Stimulated activated CD4-positive, alpha-beta T cell treated with anti-CD3 and anti-CD28 coated beads, Interleukin-2, amount 100 ng/mL, for 24 hours (primary cell): ENCODE measurements around the gene HERC5.

Experiments used
- DNase-seq, 2 donors: peaks; one replicate each; pipeline ENCODE4 v3.0.0-alpha.2; 2020

The HERC5 gene

GRCh38 chr4:88448889-88449288 is 8.0 kb upstream of the HERC5 start:
- no peak for DNase-seq

DNA sequence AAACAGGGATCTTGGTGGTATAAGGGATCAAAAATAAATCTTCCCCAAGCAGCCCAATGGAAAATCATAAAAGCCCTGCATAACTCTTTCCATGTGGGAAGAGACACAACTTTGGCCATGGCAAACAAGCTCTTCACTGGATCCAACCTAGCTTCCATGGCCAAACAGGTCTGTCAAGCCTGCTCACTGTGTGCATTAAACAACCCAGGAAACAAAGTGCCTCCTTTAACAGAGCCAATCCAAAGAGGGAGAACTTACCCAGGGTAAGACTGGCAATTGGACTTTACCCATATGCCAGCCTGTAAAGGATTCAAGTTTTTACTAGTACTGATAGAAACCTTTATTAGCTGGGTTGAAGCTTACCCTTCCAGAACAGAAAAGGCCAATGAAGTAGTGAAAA is 7.6 kb upstream of the HERC5 start:
- DNase-seq, result no peak

- DNase-seq, result no peak
Observed at GRCh38 chr4:88451205-88451604, 5.7 kb upstream of the HERC5 start.

DNA sequence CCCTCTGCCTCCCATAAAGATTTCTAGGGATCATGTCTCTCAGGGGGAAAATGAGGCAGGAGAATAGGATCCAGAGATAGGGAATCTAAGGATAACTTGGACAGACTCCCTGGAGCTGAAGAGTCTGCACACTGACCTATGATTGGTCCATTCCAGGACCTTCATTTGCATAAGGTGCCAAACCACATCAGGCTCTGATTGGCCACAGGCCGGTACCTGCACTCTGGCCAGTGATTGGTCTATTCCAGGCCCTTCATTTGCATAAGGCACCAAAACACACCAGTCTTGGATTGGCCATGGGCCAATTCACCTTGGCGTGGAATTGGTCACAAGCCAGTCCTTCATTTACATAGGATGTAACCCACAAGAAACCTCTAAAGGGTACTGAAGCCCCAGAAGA is 4.0 kb upstream of the HERC5 start:
- DNase-seq, result no peak

- DNase-seq, result peak; percentile 47 to 50
Observed at GRCh38 chr4:88457307-88458103, 586 bp downstream of the HERC5 start.

- DNase-seq, result no peak
Observed at GRCh38 chr4:88458104-88458740, 1.3 kb downstream of the HERC5 start.

GRCh38 chr4:88465653-88466192 is 8.8 kb downstream of the HERC5 start:
- no peak for DNase-seq

DNA sequence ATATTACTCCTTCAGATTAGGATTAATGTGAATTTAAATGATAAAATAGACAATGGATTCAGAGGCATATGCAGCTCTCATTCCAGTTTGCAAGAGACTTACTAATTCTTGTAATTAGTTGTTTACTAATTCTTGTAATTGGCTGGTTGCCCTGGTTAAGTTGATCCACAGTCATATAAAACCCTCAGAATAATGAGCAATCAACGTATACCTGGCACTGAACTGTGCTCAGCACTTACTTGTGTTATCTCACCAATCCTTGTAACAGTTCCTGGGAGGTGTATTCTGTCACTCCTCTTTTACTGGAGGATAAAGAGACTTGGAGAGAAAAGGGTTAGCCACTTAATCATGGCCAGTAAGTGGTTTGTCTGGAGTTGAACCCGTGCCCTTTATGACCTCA is 10.5 kb downstream of the HERC5 start:
- no peak for DNase-seq

DNA sequence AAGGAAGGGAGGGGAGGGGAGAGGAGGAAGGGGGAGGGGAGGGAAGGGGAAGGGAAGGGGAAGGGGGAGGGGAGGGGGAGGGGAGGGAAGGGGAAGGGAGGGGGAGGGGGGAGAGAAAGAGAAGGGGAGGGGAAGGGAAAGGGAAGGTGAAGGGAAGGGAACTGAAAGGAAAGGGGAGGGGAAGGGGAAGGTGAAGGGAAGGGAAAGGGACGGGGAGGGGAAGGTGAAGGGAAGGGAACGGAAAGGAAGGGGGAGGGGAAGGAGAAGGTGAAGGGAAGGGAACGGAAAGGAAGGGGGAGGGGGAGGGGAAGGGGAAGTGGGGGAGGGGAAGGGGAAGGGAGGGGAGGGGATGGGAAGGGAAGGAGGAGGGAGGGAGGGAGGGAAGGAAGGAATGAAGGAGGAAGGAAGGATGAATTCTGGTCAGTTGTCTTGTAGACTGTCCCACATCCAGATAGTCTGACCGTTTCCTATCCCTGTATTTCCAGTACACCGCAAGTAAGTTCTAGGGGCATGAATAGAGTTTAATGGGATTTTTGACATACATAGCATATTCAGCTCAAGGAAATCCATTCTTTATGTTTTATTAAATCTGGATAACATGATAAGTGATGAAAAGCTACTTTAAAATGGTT is 20.4 kb downstream of the HERC5 start:
- DNase-seq, result no peak

GRCh38 chr4:88478247-88478646 is 21.3 kb downstream of the HERC5 start:
- DNase-seq, result no peak

DNA sequence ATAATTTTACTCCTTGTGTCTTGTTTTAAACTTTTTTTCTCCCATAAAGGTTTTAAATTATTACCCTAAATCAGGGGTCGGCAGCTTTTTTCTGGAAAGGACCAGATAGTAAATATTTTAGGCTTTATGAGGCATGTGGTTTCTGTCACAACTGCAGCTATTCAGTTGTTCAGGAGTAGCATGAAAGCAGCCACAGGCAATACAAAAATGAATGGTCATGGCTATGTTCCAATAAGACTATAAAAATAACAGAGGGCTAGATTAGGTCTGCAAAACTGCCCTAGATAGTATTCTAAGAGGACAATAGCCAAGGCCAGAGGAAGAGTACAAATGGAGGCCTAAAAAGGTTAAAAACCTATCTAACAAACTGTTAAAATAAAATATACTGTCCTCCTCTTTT is 24.6 kb downstream of the HERC5 start:
- no peak for DNase-seq

DNA sequence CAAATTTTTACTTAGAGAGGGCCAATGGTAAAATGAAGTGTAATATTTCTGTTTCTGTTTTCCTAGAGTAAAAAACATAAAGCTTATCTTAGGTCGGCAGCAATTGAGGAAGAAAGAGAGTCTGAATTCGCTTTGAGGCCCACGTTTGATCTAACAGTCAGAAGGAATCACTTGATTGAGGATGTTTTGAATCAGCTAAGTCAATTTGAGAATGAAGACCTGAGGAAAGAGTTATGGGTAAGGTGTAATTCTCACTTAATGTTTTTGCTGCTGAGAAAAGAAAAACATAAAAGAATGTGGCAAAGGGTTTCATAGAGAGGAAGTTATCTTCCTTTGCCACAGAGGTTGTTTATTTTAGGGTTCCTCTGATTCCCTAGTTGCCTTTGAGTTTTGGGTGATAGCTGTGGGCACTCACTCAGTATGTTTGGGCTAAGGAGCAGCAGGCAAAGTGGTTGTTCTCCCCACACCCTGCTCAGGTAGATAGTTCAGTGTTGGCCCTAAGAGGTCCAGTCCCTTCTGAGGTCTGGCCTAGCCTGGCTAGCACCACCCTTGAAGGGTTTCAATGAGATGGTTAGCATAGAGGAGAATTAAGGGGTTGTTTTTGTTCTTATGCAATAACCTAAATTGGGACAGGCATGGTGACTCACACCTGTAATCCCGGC is 32.3 kb downstream of the HERC5 start:
- no peak for DNase-seq

DNA sequence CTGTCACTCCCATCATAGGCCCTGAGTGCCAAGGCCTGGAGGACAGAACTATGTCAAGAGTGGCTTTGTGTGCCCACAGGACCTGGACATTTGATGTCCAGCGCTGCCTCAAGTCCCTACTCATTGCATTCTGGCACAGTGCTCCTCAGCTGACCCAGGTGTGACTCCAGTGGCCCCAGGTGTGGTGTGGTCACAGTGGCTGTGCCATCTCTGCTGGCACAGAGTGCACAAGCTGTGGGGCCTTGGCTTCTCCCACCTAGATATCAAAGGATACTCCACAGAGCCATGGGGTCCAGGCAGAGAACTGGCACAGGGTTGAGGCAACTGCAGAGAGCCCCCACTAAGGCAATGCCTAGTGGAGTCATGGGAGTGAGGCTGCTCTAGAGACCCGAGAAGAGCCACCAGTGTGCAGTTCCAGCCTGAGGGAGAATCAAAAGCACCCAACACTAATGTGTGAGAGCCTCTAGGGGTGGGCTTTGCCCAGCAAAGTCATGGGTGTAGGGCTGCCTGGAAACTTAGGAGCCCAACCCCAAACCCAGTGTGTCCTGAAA is 41.0 kb downstream of the HERC5 start:
- DNase-seq, result no peak

DNA sequence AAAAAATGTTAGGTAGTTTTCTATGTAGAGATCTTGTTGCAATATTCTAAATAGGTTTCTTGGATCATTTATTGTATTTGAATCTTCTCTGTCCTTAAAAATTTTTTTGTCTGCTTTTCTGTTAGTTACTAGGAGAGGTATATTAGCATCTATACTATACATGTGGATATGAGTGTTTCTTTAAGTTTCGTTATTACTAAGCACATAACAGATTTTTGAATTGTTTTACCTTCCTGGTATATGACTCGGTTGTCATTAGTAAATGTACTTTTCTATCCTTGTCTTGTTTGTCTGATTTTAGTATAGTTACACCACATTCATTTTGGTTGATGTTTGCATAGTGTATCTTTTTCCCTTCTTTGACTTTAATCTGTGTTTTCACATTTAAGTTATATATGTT is 46.4 kb downstream of the HERC5 start:
- DNase-seq, result no peak

- DNase-seq, result no peak
Observed at GRCh38 chr4:88511236-88511635, 54.3 kb downstream of the HERC5 start.

- no peak for DNase-seq
Observed at GRCh38 chr4:88514557-88515511, 57.9 kb downstream of the HERC5 start.

DNA sequence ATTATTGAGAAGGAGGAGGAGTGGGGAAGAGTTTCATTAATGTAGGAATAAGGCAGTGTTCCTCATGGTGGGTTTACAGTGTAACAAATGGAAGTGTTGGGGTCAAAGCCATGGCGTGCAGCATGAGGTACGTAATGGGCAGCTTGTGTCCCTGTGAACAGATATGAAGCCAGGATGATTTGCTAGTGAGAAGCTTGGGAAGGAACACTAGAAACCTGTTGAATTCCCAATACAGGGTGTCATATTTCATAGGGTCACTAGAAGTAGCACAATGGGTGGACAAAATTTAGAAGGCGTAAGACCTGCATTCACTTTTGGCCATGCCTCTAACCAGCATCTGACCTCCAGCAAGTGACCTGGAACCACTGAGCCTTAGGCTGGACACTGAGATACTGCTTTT is 59.8 kb downstream of the HERC5 start:
- DNase-seq, result no peak

DNA sequence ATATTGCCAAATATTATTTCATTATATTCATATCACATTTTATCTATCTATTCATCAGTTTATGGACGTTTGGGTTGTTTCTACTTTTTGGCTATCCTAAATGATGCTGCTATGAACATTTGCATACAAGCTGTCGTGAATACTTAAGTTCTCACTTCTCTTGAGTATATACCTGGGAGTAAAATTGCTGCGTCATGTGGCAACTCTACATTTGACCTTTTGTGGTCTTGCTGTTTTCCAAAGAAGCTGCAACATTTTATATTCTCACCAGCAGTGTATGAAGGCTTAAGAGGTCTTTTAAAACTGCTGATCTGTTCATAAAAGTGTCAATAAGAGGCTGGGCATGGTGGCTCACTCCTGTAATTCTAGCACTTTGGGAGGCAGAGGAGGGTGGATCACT is 60.9 kb downstream of the HERC5 start:
- no peak for DNase-seq

GRCh38 chr4:88518911-88519310 is 62.0 kb downstream of the HERC5 start:
- DNase-seq, result no peak

DNA sequence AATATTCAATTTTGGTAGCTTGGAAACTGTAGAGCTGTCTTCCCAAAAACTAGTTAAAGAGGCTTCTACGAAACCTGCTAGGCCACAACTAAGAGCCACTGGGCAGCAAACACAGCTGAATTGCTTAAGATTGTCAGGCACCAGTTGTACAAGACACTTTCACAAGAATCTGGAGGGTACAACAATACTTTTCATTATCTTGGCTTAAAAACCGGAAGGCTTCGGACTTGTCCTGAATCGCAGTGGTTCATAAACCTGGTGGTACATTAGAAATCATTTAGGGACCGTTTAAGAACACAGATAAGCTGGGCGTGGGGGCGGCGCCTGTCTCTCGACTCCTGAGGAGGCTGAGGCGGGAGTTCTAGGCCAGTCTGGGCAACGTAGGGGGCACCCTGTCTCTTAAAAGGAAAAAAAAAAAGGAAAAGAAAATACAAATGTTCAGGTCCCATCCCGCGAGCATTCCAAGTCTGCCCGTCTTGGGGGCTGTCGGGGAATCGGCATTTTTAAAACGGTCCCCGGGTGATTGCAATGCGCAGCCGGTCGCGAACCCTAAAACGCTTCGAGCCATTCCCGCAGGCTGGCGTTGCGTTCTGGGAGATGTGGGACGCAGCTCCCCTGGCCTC is 65.9 kb downstream of the HERC5 start:
- DNase-seq, result peak; percentile 50 to 51
